Smooth muscle cell (in vitro differentiated cells): ENCODE measurements around the gene PHLDA1. TPM values are rescaled to one million over a fixed set of nuclear protein-coding genes. Genes with fewer than 3 reads are reported as not detected.

ENCODE experiments used
- DNase-seq: peaks from one replicate; lab custom pipeline; 2025; ENCODE audit not compliant: unreplicated experiment; lab: John Stamatoyannopoulos, UW
- H2AFZ ChIP-seq: fragments of 200-600 bp; sonication (generic); 2 replicates; pipeline ENCODE4 v1.6.0; 2016; ENCODE audit warnings: antibody characterized with exemption, low read depth, mild to moderate bottlenecking
- H3F3A ChIP-seq: fragments of 200-600 bp; sonication (generic); 2 replicates; pipeline ENCODE4 v1.6.0; 2017; ENCODE audit warnings: antibody characterized with exemption, low read depth
- H3K27ac ChIP-seq: fragments of 200-600 bp; sonication (generic); 2 replicates; pipeline ENCODE4 v1.5.1; 2016; ENCODE audit warnings: low read depth, mild to moderate bottlenecking
- H3K27me3 ChIP-seq: fragments of 200-600 bp; sonication (generic); 2 replicates; pipeline ENCODE4 v1.6.1; 2016; ENCODE audit warnings: low read depth, mild to moderate bottlenecking
- H3K36me3 ChIP-seq: fragments of 200-600 bp; sonication (generic); 2 replicates; pipeline ENCODE4 v1.5.1; 2016; ENCODE audit warnings: low read depth
- H3K4me1 ChIP-seq: fragments of 200-600 bp; sonication (generic); 2 replicates; pipeline ENCODE4 v1.5.1; 2016; ENCODE audit warnings: low read depth
- H3K4me2 ChIP-seq: fragments of 200-600 bp; sonication (generic); 2 replicates; pipeline ENCODE4 v1.6.0; 2016; ENCODE audit warnings: mild to moderate bottlenecking
- H3K4me3 ChIP-seq: fragments of 200-600 bp; sonication (generic); 2 replicates; pipeline ENCODE4 v1.5.1; 2016; ENCODE audit warnings: mild to moderate bottlenecking
- H3K79me2 ChIP-seq: fragments of 200-600 bp; sonication (generic); 2 replicates; pipeline ENCODE4 v1.6.0; 2016; ENCODE audit warnings: low read depth, mild to moderate bottlenecking
- H3K9ac ChIP-seq: fragments of 200-600 bp; sonication (generic); 2 replicates; pipeline ENCODE4 v1.6.0; 2016; ENCODE audit warnings: low read depth
- H3K9me3 ChIP-seq: fragments of 200-600 bp; sonication (generic); replicated peaks from 2 replicates; pipeline ENCODE4 v1.5.1; 2016; ENCODE audit warnings: low read depth
- H4K20me1 ChIP-seq: fragments of 200-600 bp; sonication (generic); 2 replicates; pipeline ENCODE4 v1.6.0; 2016; ENCODE audit warnings: low read depth
- CTCF ChIP-seq: fragments of 200-600 bp; sonication (generic); IDR thresholded peaks from 2 replicates; pipeline ENCODE4 v1.5.1; 2017; ENCODE audit warnings: borderline replicate concordance, mild to moderate bottlenecking, antibody characterized with exemption; ENCODE audit not compliant: insufficient read depth, poor library complexity, severe bottlenecking
- WGBS: methylation state at CpG from one replicate; pipeline ENCODE4 v1.1.7; 2016; ENCODE audit warnings: low lambda C conversion rate; 5-methylcytosine and 5-hydroxymethylcytosine counted together
- polyA plus RNA-seq: library from polyadenylated mRNA; unstranded; fragments of >200 nt; fragmentation: Nextera tagmentation; extraction: Ambion mirVana; gene quantifications from 2 replicates; pipeline ENCODE4 v1.2.1, GENCODE V29; 2016
- total RNA-seq: library from RNA; depleted of rRNA; stranded (reverse); fragments of >200 nt; gene quantifications from 2 replicates; pipeline ENCODE4 v1.2.3, GENCODE V29; 2014

Gene PHLDA1
- total and polyA plus RNA-seq, 2 experiments from 2014 or later: 70.2 to 88.6 TPM

- Histone ChIP-seq H3K4me3 (no peak overlapping the region), H3K4me2 (no peak overlapping the region), H3K27me3 (no peaks in the 10 kb centered on the region), H3K4me1 (peaks cover 4% of the 10 kb centered on the region), H3F3A (no peaks in the 10 kb centered on the region), H3K27ac (no peak overlapping the region), H3K36me3 (no peaks in the 10 kb centered on the region), H3K9ac (no peak overlapping the region), H3K79me2 (no peaks in the 10 kb centered on the region), H3K9me3 (no peaks in the 10 kb centered on the region), H2AFZ (no peak overlapping the region), H4K20me1 (no peaks in the 10 kb centered on the region)
- no peak for DNase-seq
- TF ChIP-seq CTCF: no peak
- 81% methylated on average over 1 of the region's 1 CpG for whole genome bisulfite sequencing
Measured at GRCh38 chr12:76002598-76003354, 28.8 kb downstream of the PHLDA1 start.

- 60% methylated on average over 4 of the region's 4 CpGs for WGBS
- H3K4me1 ChIP-seq: peaks cover 4% of the 10 kb centered on the region
- peak overlapping the region; percentile 37 for H3K4me2 ChIP-seq
- H3F3A ChIP-seq: peaks cover 8% of the 10 kb centered on the region
- H2AFZ ChIP-seq: no peak overlapping the region
- TF ChIP-seq CTCF: no peak
- H3K27ac ChIP-seq: peak overlapping the region; percentile 44
- no peaks in the 10 kb centered on the region for H3K27me3 ChIP-seq
- H3K9ac ChIP-seq: no peak overlapping the region
- no peaks in the 10 kb centered on the region for H3K36me3 ChIP-seq
- DNase-seq: no peak
- H3K4me3 ChIP-seq: no peak overlapping the region
- H4K20me1 ChIP-seq: no peaks in the 10 kb centered on the region
- H3K79me2 ChIP-seq: no peaks in the 10 kb centered on the region
- no peaks in the 10 kb centered on the region for H3K9me3 ChIP-seq
Measured at GRCh38 chr12:75998292-75999063, 33.1 kb downstream of the PHLDA1 start.

- no peaks in the 10 kb centered on the region for H3K27me3 ChIP-seq
- H4K20me1 ChIP-seq: no peaks in the 10 kb centered on the region
- H3K79me2 ChIP-seq: no peaks in the 10 kb centered on the region
- peaks cover 8% of the 10 kb centered on the region for H3F3A ChIP-seq
- H3K9ac ChIP-seq: no peak overlapping the region
- H3K9me3 ChIP-seq: no peaks in the 10 kb centered on the region
- H3K36me3 ChIP-seq: no peaks in the 10 kb centered on the region
- H3K27ac ChIP-seq: peak overlapping the region; percentile 53
- peaks cover 4% of the 10 kb centered on the region for H3K4me1 ChIP-seq
- WGBS: 91% methylated on average over 3 of the region's 3 CpGs
- TF ChIP-seq CTCF: no peak
- H3K4me3 ChIP-seq: no peak overlapping the region
- H3K4me2 ChIP-seq: peak overlapping the region; percentile 23
- DNase-seq: no peak
- no peak overlapping the region for H2AFZ ChIP-seq
Measured at GRCh38 chr12:75997658-75998057, 33.9 kb downstream of the PHLDA1 start.
